HG02588 (cell line): ENCODE measurements around the gene ANKRD2.

Source experiments
- ATAC-seq: cut with Tn5 transposase; IDR thresholded peaks from one replicate; pipeline ENCODE4 v1.9.1; 2021; ENCODE audit warnings: mild to moderate bottlenecking, moderate library complexity; ENCODE audit not compliant: unreplicated experiment

Gene ANKRD2

DNA sequence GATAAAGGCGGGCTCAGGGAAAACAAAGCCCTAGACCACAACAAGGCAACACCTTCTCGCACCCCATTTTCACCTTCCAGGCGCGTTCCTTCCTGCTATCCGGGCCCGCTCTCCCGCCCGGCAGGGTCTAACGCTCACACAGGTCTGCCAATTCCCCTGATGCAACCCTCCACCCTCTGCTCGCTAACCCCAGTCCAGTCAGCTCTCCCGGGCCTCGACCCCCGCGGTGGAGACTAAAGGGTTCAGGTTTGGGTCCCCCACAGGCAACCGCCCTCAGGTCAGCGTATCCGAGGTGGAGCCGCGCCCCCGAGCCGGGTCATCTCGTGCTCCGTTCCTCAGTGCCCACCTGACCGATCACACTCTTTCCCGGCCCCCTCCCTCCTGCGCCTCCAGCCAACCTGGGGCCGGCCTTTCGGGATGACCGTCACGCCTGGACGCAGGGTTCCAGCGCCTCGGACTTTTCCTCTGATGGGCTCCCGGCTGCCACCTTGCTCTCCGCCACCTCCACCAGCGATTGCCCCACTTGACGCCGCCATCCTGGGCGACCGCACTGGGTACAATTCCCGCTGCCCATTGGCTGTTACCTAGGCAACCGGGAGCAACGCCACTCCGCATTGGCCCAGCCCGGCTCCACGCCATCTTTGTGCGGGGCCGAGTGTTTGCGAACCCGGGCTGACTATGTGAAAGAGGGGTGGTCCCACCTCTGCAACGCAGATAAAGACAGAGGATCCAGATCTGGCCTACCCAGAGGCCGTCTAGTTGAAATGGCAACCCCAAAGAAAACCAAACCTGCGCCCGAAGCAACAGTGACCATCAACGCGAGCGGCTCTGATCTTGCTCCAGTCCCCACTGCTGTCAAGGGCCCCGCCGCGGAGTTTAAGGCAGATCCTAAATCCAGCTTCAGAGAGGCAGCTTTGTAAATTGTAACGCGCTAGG, 60.6 kb downstream of the ANKRD2 start, which contains the start of gene MORN4:
TSS of gene MORN4 (minus strand) at position 552 of the 936 bp plus-strand sequence. CDS start 13,847 bp downstream, outside the sequence.
- peak; percentile 99 for ATAC-seq
